Sigmoid colon (tissue), 7 donors: ENCODE data around the gene NBPF1. TPM values are rescaled to one million over a fixed set of nuclear protein-coding genes. Genes with fewer than 3 reads are reported as not detected.
"Not testable (repeated sequence)": the region's sequence is repeated elsewhere in the genome, so short reads cannot be mapped to it uniquely, and the experiment has no call there.

Experiments used
- DNase-seq: peaks from one replicate; pipeline ENCODE4 v3.0.0-alpha.2; 2019
- H3K27ac ChIP-seq, 4 donors: fragments of 200-600 bp; sonication (generic); one replicate each; pipeline ENCODE4 v1.5.1; 2016 to 2019; ENCODE audit warnings: mild to moderate bottlenecking in 1 of 4
- H3K27me3 ChIP-seq, 3 donors: fragments of 200-600 bp; sonication (generic); one replicate each; pipeline ENCODE4 v1.5.1; 2019; ENCODE audit warnings: mild to moderate bottlenecking in 1 of 3
- H3K36me3 ChIP-seq, 4 donors: fragments of 200-600 bp; sonication (generic); one replicate each; pipeline ENCODE4 v1.5.1; 2016 to 2019
- H3K4me1 ChIP-seq, 4 donors: fragments of 200-600 bp; sonication (generic); one replicate each; pipeline ENCODE4 v1.5.1; 2017 to 2019
- H3K4me3 ChIP-seq, 4 donors: fragments of 200-600 bp; sonication (generic); one replicate each; pipeline ENCODE4 v1.5.1; 2017 to 2019; ENCODE audit warnings: mild to moderate bottlenecking in 2 of 4, moderate library complexity in 1 of 4
- H3K9me3 ChIP-seq, 4 donors: fragments of 200-600 bp in 3 of 4; sonication (generic) in 3 of 4; one replicate each; pipeline versions ENCODE4 v1.5.1 to v1.6.1; 2013 to 2019
- POLR2A ChIP-seq, 2 donors: fragments of 450-650 bp; IDR thresholded peaks; one replicate each; pipeline ENCODE4 v1.6.1; 2016; ENCODE audit warnings: antibody characterized with exemption in 2 of 2, mild to moderate bottlenecking in 2 of 2, moderate library complexity in 2 of 2
- POLR2AphosphoS5 ChIP-seq, 4 donors: sonication (generic); formaldehyde crosslinking; IDR thresholded peaks; one replicate each; pipeline ENCODE4 v1.6.1; 2017; ENCODE audit warnings: antibody characterized with exemption in 4 of 4
- WGBS, 2 donors: extraction: QIAGEN DNeasy Blood & Tissue Kit; methylation state at CpG; one replicate each; pipeline ENCODE4 v1.1.7; 2013; 5-methylcytosine and 5-hydroxymethylcytosine counted together
- intact Hi-C: fragments of 100-400 bp; cut with DNase I; formaldehyde crosslinking; loops from one replicate; pipeline ENCODE4 v1.15.1; 2023
- polyA plus RNA-seq, 3 donors: library from polyadenylated mRNA; stranded (reverse); fragments of 200-250 nt; gene quantifications; one replicate each; pipeline ENCODE4 v1.2.3, GENCODE V29; 2013
- small RNA-seq, 3 donors: library from RNA; depleted of rRNA; stranded (forward); fragments of <200 nt; gene quantifications; one replicate each; pipeline ENCODE3, GENCODE V24; 2016
- total RNA-seq, 4 donors: library from RNA; depleted of rRNA; stranded (reverse); fragments of >200 nt; gene quantifications; one replicate each; pipeline ENCODE4 v1.1.0, GENCODE V29; 2016
- donor health status: healthy with polysubstance abuse.
- donor health status: Bipolar disorder and iron deficiency.
- donor health status: healthy.

Gene NBPF1
- total and polyA plus RNA-seq, 7 donors: 12.1 to 80.9 (median 32.9) TPM

DNA sequence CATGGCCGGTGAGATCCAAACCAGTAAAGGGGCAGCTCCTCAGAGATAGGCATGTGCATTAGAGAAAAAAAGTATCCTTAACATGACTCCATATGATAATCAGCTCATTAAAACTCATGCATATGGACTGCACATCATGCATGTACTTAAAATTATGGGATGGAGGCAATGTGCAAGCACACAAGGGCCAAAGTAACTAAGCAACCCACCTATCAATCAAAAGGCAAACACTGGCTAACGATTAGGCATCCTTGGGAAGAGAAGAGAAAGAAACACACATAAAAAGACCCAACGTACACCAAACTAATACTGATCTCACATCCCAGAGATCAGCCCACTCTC is 94.5 kb downstream of the NBPF1 start:
- H3K36me3 ChIP-seq, DNase-seq, H3K4me1 ChIP-seq, H3K4me3 ChIP-seq, H3K27ac ChIP-seq, intact Hi-C loops, H3K9me3 ChIP-seq: not testable (repeated sequence)
- H3K27me3 ChIP-seq: peaks cover 11 to 28% (median 12%) of the 10 kb centered on the region in 3 donors
- 33 to 68% methylated on average over 3 of the region's 3 CpGs for WGBS, 2 donors

- peaks cover 11 to 28% (median 12%) of the 10 kb centered on the region in 3 donors for H3K27me3 ChIP-seq
- 75 to 84% methylated on average over 5 of the region's 5 CpGs for WGBS, 2 donors
- H3K4me1 ChIP-seq, H3K36me3 ChIP-seq, H3K27ac ChIP-seq, H3K9me3 ChIP-seq, DNase-seq, H3K4me3 ChIP-seq, intact Hi-C loops: not testable (repeated sequence)
Observed at GRCh38 chr1:16516694-16517410, 96.5 kb downstream of the NBPF1 start.

GRCh38 chr1:16514107-16515055 is 99.0 kb downstream of the NBPF1 start, which contains the start of gene RNU1-1:
TSS of gene RNU1-1 (minus strand) at chr1:16514285.
- DNase-seq: peak; percentile 96
- H3K4me1 ChIP-seq, H3K9me3 ChIP-seq, H3K36me3 ChIP-seq, intact Hi-C loops, H3K27me3 ChIP-seq: not testable (repeated sequence)
- peak in 2 of 4 donors; percentile 56 to 66 for TF ChIP-seq POLR2AphosphoS5 (IDR thresholded peaks at IDR 0.05)
- peak in 1 of 2 donors; percentile 78 for TF ChIP-seq POLR2A (IDR thresholded peaks at IDR 0.05)
- WGBS, 2 donors: 1% methylated on average over 37 to 38 of the region's 40 CpGs
- peak within 1 kb of the TSS; percentile 75 to 86 (median 82) for H3K27ac ChIP-seq
- peak within 1 kb of the TSS; percentile 23 to 36 (median 30) for H3K4me3 ChIP-seq

DNA sequence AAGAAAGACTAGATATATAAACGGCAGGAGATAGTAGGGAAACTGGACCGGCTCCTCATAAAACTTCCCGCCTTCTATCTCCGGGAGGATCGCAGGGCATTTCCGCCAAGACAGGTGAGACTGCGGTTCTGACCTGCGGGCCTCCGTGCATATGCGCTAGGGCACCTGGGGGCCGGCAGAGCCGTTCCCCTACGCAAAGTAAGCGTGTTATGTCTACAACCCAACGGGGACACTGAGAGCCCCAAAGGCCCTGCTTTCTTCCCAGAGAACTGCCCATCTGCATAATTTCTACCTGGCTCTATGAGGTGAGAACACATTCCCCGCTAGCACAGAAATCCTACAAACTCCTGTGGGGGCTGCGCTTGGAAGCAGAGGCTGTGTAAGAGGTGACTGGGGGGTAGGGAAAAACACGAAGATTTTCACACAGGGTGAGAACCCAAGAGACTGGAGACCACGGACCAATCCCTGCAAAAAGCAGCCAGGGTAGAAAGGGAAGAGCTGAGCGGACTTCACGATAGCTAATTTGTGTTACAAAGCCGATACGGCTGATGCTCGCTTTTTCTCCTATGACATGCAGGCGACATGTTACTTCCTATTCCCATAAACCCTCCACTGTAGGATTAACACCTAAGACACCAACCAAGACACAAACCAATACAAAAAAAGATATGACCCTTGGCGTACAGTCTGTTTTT is 99.8 kb downstream of the NBPF1 start:
- DNase-seq: peak; percentile 78
- H3K4me1 ChIP-seq, H3K27me3 ChIP-seq, H3K9me3 ChIP-seq, H3K36me3 ChIP-seq, intact Hi-C loops: not testable (repeated sequence)
- H3K4me3 ChIP-seq: peak overlapping the region in 2 of 4 donors; percentile 16 to 23
- peak in 2 of 4 donors; percentile 62 to 92 for TF ChIP-seq POLR2AphosphoS5 (IDR thresholded peaks at IDR 0.05)
- H3K27ac ChIP-seq: peak overlapping the region; percentile 64 to 86 (median 80)
- 7 to 11% methylated on average over 26 of the region's 26 CpGs for WGBS, 2 donors

DNA sequence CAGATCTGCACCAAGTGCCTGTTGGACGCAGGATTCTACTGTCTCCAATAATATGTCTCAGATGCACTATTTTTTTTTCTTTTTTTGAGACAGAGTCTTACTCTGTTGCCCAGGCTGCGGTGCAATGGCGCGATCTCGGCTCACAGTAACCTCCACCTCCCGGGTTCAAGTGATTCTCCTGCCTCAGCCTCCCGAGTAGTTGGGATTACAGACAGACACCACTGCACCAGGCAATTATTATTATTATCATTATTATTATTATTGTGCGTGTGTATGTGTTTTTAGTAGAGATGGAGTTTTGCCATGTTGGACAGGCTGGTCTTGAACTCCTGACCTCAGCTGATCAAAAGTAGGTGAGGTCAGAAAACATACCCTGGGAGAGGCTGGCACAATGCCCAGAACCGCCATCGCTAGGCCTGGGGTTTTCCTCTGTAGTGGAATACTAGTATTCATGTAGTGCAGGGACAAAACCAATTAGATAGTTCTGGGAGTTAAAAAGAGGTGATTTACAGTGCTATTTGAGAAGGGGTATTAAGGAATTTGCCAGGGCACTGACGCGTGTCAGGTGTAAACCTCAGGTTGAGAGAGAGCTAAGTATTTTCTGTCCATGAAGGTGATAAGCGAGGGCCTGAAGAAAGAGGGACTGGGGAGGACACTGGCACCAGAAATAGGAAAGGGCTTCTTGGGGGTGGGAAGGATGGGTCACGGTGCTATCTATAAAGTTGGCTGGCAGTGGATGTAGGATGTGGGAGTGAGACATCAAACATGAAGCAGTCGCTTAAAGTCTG is 100.5 kb downstream of the NBPF1 start:
- H3K4me3 ChIP-seq, H3K4me1 ChIP-seq, H3K36me3 ChIP-seq, H3K9me3 ChIP-seq, intact Hi-C loops, H3K27me3 ChIP-seq: not testable (repeated sequence)
- peak overlapping the region; percentile 42 to 86 (median 80) for H3K27ac ChIP-seq
- DNase-seq: peak; percentile 79
- 55 to 76% methylated on average over 13 to 14 of the region's 15 CpGs for WGBS, 2 donors

Small RNA genes lying within 50 kb of the gene (small RNA-seq; reads per million reads assigned to genes)
- gene RNU1-1 (0 reads per million in 3 donors), gene RNU1-6P (0 reads per million in 3 donors)

Other genes starting within 250 kb of the NBPF1 start
- 10 to 100 TPM; 65.0 to 77.3 (median 68.1) TPM for gene SZRD1, start 246.3 kb downstream of the NBPF1 start, total RNA-seq
- 100 to 1,000 TPM in 1 of 3 donors, 10 to 100 TPM in 2; 81.1 to 106 (median 99.6) TPM for gene SZRD1, start 246.3 kb downstream of the NBPF1 start, polyA plus RNA-seq
- gene SPATA21, start 176.1 kb downstream of the NBPF1 start, total RNA-seq: not detected
- under 1 TPM; under 0.01 to 0.23 (median 0.17) TPM for gene SPATA21, start 176.1 kb downstream of the NBPF1 start, polyA plus RNA-seq
- 10 to 100 TPM; 22.8 to 38.0 (median 31.2) TPM for gene NECAP2, start 172.8 kb downstream of the NBPF1 start, total RNA-seq
- gene NECAP2, start 172.8 kb downstream of the NBPF1 start, polyA plus RNA-seq: 10 to 100 TPM; 54.7 to 59.2 (median 59.1) TPM
- under 1 TPM; under 0.01 TPM for gene RNU1-1, start 99.3 kb downstream of the NBPF1 start, total RNA-seq
- gene RNU1-1, start 99.3 kb downstream of the NBPF1 start, polyA plus RNA-seq: not detected
- under 1 TPM; under 0.01 TPM for gene RNU1-3, start 53.4 kb upstream of the NBPF1 start, total RNA-seq
- gene RNU1-3, start 53.4 kb upstream of the NBPF1 start, polyA plus RNA-seq: not detected
- gene RNU1-4, start 127.0 kb upstream of the NBPF1 start, total RNA-seq: under 1 TPM; under 0.01 TPM
- not detected for gene RNU1-4, start 127.0 kb upstream of the NBPF1 start, polyA plus RNA-seq